ENCODE results near the gene SHROOM1. TPM values are rescaled to one million over a fixed set of nuclear protein-coding genes. Genes with fewer than 3 reads are reported as not detected.

SHROOM1 gene
- total and polyA plus RNA-seq, 9 donors = 3.8 to 22.4 (median 8.5) TPM

DNA sequence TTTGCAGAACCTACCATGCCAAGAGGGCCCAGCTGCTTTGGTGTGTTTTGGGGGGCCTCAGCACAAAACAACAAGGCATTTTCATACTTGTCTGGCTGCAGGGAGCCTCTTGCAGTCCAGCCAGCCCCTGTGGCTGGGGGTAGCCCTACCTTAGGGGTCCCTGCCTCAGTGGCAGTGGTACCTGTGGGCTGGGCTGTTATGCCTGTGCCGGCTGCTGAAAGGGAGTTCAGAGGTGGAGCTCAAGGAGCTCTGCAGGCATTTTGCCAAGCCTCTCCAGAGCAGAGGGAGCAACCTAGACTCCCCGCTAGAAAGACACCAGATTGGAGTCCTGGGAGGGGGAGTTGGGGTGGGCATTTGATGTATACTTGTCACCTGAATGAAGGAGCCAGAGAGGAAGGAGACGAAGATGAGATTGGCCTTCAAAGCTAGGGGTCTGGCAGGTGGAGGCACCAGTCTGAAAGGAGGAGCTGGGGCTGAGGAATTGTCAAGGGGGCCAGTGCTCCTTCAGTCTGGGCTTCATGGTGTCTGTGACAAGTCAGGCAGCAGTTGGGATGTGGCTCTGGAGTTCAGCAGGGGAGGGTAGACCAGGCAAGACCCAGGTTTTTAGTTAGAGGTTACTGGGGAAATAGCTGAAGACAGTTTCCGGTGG lies 1.5 kb downstream of the SHROOM1 start:
- Histone ChIP-seq H3K4me3 (no peak overlapping the region), H3K9me3 (no peaks in the 10 kb centered on the region), H3K4me1 (ENCODE audit: insufficient read depth) (no peaks in the 10 kb centered on the region), H3K27ac (no peak overlapping the region), H3K27me3 (no peaks in the 10 kb centered on the region), H3K36me3 (no peaks in the 10 kb centered on the region)
- TF ChIP-seq, protein P1, sequence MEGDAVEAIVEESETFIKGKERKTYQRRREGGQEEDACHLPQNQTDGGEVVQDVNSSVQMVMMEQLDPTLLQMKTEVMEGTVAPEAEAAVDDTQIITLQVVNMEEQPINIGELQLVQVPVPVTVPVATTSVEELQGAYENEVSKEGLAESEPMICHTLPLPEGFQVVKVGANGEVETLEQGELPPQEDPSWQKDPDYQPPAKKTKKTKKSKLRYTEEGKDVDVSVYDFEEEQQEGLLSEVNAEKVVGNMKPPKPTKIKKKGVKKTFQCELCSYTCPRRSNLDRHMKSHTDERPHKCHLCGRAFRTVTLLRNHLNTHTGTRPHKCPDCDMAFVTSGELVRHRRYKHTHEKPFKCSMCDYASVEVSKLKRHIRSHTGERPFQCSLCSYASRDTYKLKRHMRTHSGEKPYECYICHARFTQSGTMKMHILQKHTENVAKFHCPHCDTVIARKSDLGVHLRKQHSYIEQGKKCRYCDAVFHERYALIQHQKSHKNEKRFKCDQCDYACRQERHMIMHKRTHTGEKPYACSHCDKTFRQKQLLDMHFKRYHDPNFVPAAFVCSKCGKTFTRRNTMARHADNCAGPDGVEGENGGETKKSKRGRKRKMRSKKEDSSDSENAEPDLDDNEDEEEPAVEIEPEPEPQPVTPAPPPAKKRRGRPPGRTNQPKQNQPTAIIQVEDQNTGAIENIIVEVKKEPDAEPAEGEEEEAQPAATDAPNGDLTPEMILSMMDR (IDR thresholded peaks at IDR 0.05) = no peak
- TF ChIP-seq POLR2A (IDR thresholded peaks at IDR 0.05) (no peak), EP300 (IDR thresholded peaks at IDR 0.05) (no peak)
- intact Hi-C loops (cut with DNase I) = loop anchor here in 2 of 4 donors (10.0 kb wide), 1 partner anchor 444 kb away; no protein-coding TSS in a partner anchor
- DNase-seq = peak in 1 of 5 donors; percentile 25
- 77 to 84% (median 80%) methylated on average over 4 of the region's 4 CpGs for WGBS, 3 donors

DNA sequence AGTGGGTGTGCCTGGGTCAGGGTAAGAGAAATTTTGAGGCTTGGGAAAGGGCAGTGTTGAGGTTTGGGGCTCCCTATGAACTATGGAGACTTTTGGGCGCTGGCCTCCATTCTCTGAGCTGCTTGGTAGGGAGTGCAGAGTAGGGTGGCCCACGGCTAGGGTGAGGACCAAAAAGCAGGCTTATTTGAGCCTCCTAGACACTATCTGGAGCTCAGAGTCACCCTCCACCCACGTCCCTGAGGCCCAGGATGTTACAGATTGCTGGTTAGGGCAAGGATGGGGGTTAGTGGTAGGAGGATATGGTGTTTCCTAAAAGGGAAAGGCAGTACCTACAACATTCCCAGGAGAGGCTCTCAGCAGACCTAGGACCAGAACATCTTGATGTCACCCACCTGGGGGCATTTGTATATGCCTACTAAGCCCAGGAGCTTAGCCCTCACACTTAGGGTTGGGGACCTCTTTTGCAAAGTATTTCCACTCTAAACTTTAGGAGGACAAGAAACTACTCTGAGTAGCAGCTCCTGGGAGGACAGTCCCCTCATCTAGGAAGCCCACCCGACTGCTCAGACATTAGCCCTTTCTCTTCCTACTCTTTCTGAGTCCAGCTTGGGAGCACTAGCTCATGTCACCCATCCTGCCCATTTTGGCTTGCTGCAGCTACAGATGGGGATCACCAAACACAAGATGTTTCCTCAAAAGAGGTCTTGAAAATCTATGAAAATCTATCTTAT lies 2.3 kb downstream of the SHROOM1 start:
- peaks cover 6% of the 10 kb centered on the region for H3K4me1 ChIP-seq (ENCODE audit: insufficient read depth)
- no peak overlapping the region for H3K27ac ChIP-seq
- TF ChIP-seq POLR2A (IDR thresholded peaks at IDR 0.05) (no peak), EP300 (IDR thresholded peaks at IDR 0.05) (no peak)
- TF ChIP-seq, protein P1 (IDR thresholded peaks at IDR 0.05) = no peak
- intact Hi-C loops (cut with DNase I) = loop anchor here in 2 of 4 donors (10.0 kb wide), 1 partner anchor 443 kb away; no protein-coding TSS in a partner anchor
- no peaks in the 10 kb centered on the region for H3K9me3 ChIP-seq
- H3K27me3 ChIP-seq = no peaks in the 10 kb centered on the region
- H3K4me3 ChIP-seq = no peak overlapping the region
- H3K36me3 ChIP-seq = no peaks in the 10 kb centered on the region
- DNase-seq = no peak
- 93 to 97% (median 97%) methylated on average over 4 of the region's 4 CpGs for WGBS, 3 donors

DNA sequence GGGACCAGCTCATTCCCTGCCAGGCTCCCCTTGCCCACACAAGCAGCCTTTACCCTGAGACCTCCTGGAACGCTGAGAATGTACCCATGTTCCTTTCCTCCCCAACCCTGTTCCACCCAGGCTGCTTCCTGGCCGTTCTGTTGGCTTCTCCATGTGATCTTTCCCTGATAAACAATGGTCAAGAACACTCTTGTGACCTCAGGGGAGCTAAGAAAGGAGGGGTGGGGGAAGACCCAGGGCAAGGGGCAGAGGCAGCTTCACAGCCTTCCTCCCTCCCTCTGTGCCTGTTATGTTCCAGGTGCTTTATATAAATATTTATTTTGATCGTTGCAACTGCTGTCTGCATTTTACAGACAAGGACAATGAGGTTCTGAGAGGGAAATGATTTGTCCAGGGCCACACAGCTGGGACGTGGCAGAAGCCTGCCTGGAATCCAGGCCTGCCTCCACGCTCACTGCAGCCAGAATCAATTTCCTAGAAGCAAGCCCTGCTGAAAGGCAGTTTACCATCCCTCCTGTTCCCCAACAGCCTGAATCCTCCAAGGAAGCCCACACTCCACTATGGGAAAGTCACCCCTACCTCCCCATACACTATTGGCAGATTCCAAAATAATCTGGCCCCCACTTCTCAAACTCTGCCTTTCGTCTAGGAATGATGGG lies 3.9 kb downstream of the SHROOM1 start:
- H3K36me3 ChIP-seq = no peaks in the 10 kb centered on the region
- no peaks in the 10 kb centered on the region for H3K9me3 ChIP-seq
- intact Hi-C loops (cut with DNase I) = loop anchor here in 2 of 4 donors (10.0 kb wide), 1 partner anchor 442 kb away; no protein-coding TSS in a partner anchor
- TF ChIP-seq EP300 (IDR thresholded peaks at IDR 0.05) = no peak
- TF ChIP-seq, protein P1 (IDR thresholded peaks at IDR 0.05) = no peak
- TF ChIP-seq POLR2A (IDR thresholded peaks at IDR 0.05) = no peak
- peaks cover 8% of the 10 kb centered on the region for H3K4me1 ChIP-seq (ENCODE audit: insufficient read depth)
- H3K27ac ChIP-seq = no peak overlapping the region
- no peak overlapping the region for H3K4me3 ChIP-seq
- DNase-seq = no peak
- WGBS, 3 donors = 71 to 80% (median 75%) methylated on average over 6 of the region's 6 CpGs
- no peaks in the 10 kb centered on the region for H3K27me3 ChIP-seq

DNA sequence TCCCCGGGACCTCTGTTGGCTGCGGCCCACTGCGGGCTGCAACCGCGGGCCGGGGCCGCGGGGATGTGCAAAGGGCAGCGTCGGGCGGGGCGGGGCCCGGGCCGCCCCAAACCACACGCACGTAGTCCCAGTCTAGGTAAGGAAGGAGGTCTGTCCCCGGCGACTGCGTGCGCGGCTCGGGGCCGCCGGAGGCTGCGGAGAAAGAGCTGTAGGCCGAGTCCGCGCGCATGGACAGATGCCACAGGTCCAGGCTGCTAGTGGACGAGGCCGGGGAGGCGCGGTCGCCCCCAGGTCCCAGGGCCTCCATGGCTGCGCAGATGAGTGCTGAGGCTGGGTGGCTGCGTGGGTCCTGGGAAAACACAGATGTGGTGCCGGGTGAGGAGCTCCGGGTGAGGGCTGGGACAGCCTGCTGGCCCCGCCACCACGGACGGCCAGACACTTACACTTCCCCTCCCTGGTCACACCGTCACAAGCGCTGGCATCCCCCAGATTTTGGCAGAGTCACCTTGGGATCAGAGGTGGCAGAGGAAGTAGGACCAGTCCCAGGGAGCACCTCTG lies 4.5 kb downstream of the SHROOM1 start:
- no peak overlapping the region for H3K4me3 ChIP-seq
- DNase-seq = peak in 1 of 5 donors; percentile 23
- no peak for TF ChIP-seq POLR2A (IDR thresholded peaks at IDR 0.05)
- no peak for TF ChIP-seq EP300 (IDR thresholded peaks at IDR 0.05)
- TF ChIP-seq, protein P1 (IDR thresholded peaks at IDR 0.05) = no peak
- WGBS, 3 donors = 56 to 87% (median 75%) methylated on average over 43 of the region's 43 CpGs
- no peaks in the 10 kb centered on the region for H3K9me3 ChIP-seq
- no peaks in the 10 kb centered on the region for H3K36me3 ChIP-seq
- H3K27ac ChIP-seq = no peak overlapping the region
- H3K4me1 ChIP-seq (ENCODE audit: insufficient read depth) = peaks cover 8% of the 10 kb centered on the region
- no peaks in the 10 kb centered on the region for H3K27me3 ChIP-seq
- intact Hi-C loops (cut with DNase I) = loop anchor here in 2 of 4 donors (10.0 kb wide), 1 partner anchor 441 kb away; no protein-coding TSS in a partner anchor

All from ovary (tissue), 9 donors.